Measurements from ENCODE around the gene RAPGEF4.

Gene RAPGEF4

GRCh38 chr2:172896661-172897081 is 161.0 kb downstream of the RAPGEF4 start:
- in situ Hi-C loops (cut with MboI; ENCODE audit: low sequenced_read_pairs, unreplicated experiment), result no loop called here
- no peak for TF ChIP-seq CTCF (IDR thresholded peaks at IDR 0.05; ENCODE audit: borderline replicate concordance, control extremely low read depth, extremely low read depth, insufficient read depth, missing control alignments)
- no peak for DNase-seq (ENCODE audit: low spot score)

- no peak for DNase-seq (ENCODE audit: low spot score)
- no peak for TF ChIP-seq CTCF (IDR thresholded peaks at IDR 0.05; ENCODE audit: borderline replicate concordance, control extremely low read depth, extremely low read depth, insufficient read depth, missing control alignments)
- in situ Hi-C loops (cut with MboI; ENCODE audit: low sequenced_read_pairs, unreplicated experiment), result no loop called here
Observed at GRCh38 chr2:172900871-172901270, 165.2 kb downstream of the RAPGEF4 start.

GRCh38 chr2:172901913-172902312 is 166.3 kb downstream of the RAPGEF4 start:
- in situ Hi-C loops (cut with MboI; ENCODE audit: low sequenced_read_pairs, unreplicated experiment), result no loop called here
- no peak for TF ChIP-seq CTCF (IDR thresholded peaks at IDR 0.05; ENCODE audit: borderline replicate concordance, control extremely low read depth, extremely low read depth, insufficient read depth, missing control alignments)
- no peak for DNase-seq (ENCODE audit: low spot score)

- in situ Hi-C loops (cut with MboI; ENCODE audit: low sequenced_read_pairs, unreplicated experiment), result no loop called here
- DNase-seq (ENCODE audit: low spot score), result no peak
- no peak for TF ChIP-seq CTCF (IDR thresholded peaks at IDR 0.05; ENCODE audit: borderline replicate concordance, control extremely low read depth, extremely low read depth, insufficient read depth, missing control alignments)
Observed at GRCh38 chr2:172904236-172904635, 168.6 kb downstream of the RAPGEF4 start.

GRCh38 chr2:172905937-172906811 is 170.5 kb downstream of the RAPGEF4 start:
- in situ Hi-C loops (cut with MboI; ENCODE audit: low sequenced_read_pairs, unreplicated experiment), result no loop called here
- TF ChIP-seq CTCF (IDR thresholded peaks at IDR 0.05; ENCODE audit: borderline replicate concordance, control extremely low read depth, extremely low read depth, insufficient read depth, missing control alignments), result no peak
- no peak for DNase-seq (ENCODE audit: low spot score)

- TF ChIP-seq CTCF (IDR thresholded peaks at IDR 0.05; ENCODE audit: borderline replicate concordance, control extremely low read depth, extremely low read depth, insufficient read depth, missing control alignments), result no peak
- in situ Hi-C loops (cut with MboI; ENCODE audit: low sequenced_read_pairs, unreplicated experiment), result no loop called here
Observed at GRCh38 chr2:172908275-172908674, 172.6 kb downstream of the RAPGEF4 start.

More at GRCh38 chr2:172908275-172908674, 172.6 kb downstream of the RAPGEF4 start:
- DNase-seq (ENCODE audit: low spot score), result no peak
